AG10803 (cell line): ENCODE results near the gene SETDB1.
"Not testable (repeated sequence)": the region's sequence is repeated elsewhere in the genome, so short reads cannot be mapped to it uniquely, and the experiment has no call there.

Source experiments
- DNase-seq: peaks from one replicate; pipeline ENCODE4 v3.0.0; 2010; ENCODE audit warnings: low read depth
- H3K4me3 ChIP-seq: 2 replicates; pipeline ENCODE4 v1.5.1; 2011; ENCODE audit warnings: mild to moderate bottlenecking, low read length, control low read depth
- CTCF ChIP-seq: conservative IDR thresholded peaks from 2 replicates; pipeline ENCODE4 v1.5.1; 2011; ENCODE audit warnings: mild to moderate bottlenecking, low read length, control low read depth, inconsistent platforms

SETDB1 gene

GRCh38 chr1:150912623-150913022 is 13.5 kb upstream of the SETDB1 start:
- H3K4me3 ChIP-seq, result no peak overlapping the region
- no peak for DNase-seq

GRCh38 chr1:150917387-150917786 is 8.8 kb upstream of the SETDB1 start:
- H3K4me3 ChIP-seq, result no peak overlapping the region
- no peak for DNase-seq
- no peak for TF ChIP-seq CTCF

More at GRCh38 chr1:150912623-150913022, 13.5 kb upstream of the SETDB1 start:
- TF ChIP-seq CTCF, result no peak

GRCh38 chr1:150922519-150922975 is 3.6 kb upstream of the SETDB1 start:
- peak; percentile 88 for TF ChIP-seq CTCF
- H3K4me3 ChIP-seq, result no peak overlapping the region
- DNase-seq, result peak; percentile 89

GRCh38 chr1:150925080-150925479 is 1.1 kb upstream of the SETDB1 start:
- DNase-seq, result no peak
- no peak for TF ChIP-seq CTCF
- H3K4me3 ChIP-seq, result no peak overlapping the region; the same call in none of the 2 replicates

GRCh38 chr1:150927624-150928023 is 1.5 kb downstream of the SETDB1 start:
- TF ChIP-seq CTCF, result no peak
- no peak for DNase-seq
- H3K4me3 ChIP-seq, result no peak overlapping the region

- no peak overlapping the region for H3K4me3 ChIP-seq
- no peak for TF ChIP-seq CTCF
- DNase-seq, result peak; percentile 68
These were observed 2.1 kb downstream of the SETDB1 start for GRCh38 chr1:150928286-150928685.

GRCh38 chr1:150928775-150929174 is 2.6 kb downstream of the SETDB1 start:
- H3K4me3 ChIP-seq, DNase-seq: not testable (repeated sequence)

- TF ChIP-seq CTCF, result no peak
- peak; percentile 7 for DNase-seq
These were observed 5.6 kb downstream of the SETDB1 start for GRCh38 chr1:150931773-150932172.

More at GRCh38 chr1:150931773-150932172, 5.6 kb downstream of the SETDB1 start:
- H3K4me3 ChIP-seq, result no peak overlapping the region
